Nucleus accumbens (tissue), 56 donors: ENCODE measurements around the gene JAK2.
"Not testable (repeated sequence)": the region's sequence is repeated elsewhere in the genome, so short reads cannot be mapped to it uniquely, and the experiment has no call there.

Source experiments
- DNase-seq, 56 donors: peaks; one replicate each; lab custom pipeline; 2025; lab: John Stamatoyannopoulos, UW

Gene JAK2

GRCh38 chr9:5040730-5041389 is 55.8 kb downstream of the JAK2 start:
- DNase-seq, result no peak

GRCh38 chr9:5041390-5042115 is 56.5 kb downstream of the JAK2 start:
- no peak for DNase-seq

GRCh38 chr9:5042661-5043178 is 57.6 kb downstream of the JAK2 start:
- DNase-seq, result no peak

- DNase-seq, result no peak
Observed at GRCh38 chr9:5043381-5043780, 58.3 kb downstream of the JAK2 start.

GRCh38 chr9:5044160-5044559 is 59.1 kb downstream of the JAK2 start:
- no peak for DNase-seq

GRCh38 chr9:5052838-5053237 is 67.8 kb downstream of the JAK2 start:
- DNase-seq, result no peak

GRCh38 chr9:5062631-5063030 is 77.6 kb downstream of the JAK2 start:
- no peak for DNase-seq

GRCh38 chr9:5072871-5073270 is 87.8 kb downstream of the JAK2 start:
- no peak for DNase-seq

GRCh38 chr9:5073701-5074100 is 88.6 kb downstream of the JAK2 start:
- no peak for DNase-seq

GRCh38 chr9:5085993-5086392 is 100.9 kb downstream of the JAK2 start:
- no peak for DNase-seq

- no peak for DNase-seq
Observed at GRCh38 chr9:5089737-5090136, 104.7 kb downstream of the JAK2 start.

GRCh38 chr9:5095795-5096194 is 110.7 kb downstream of the JAK2 start:
- DNase-seq, result no peak

- DNase-seq, result no peak
Observed at GRCh38 chr9:5099466-5099865, 114.4 kb downstream of the JAK2 start.

- not testable (repeated sequence) for DNase-seq
Observed at GRCh38 chr9:5101127-5101526, 116.1 kb downstream of the JAK2 start.

GRCh38 chr9:5106517-5106916 is 121.4 kb downstream of the JAK2 start:
- DNase-seq, result not testable (repeated sequence)

- no peak for DNase-seq
Observed at GRCh38 chr9:5110867-5111681, 126.0 kb downstream of the JAK2 start.

GRCh38 chr9:5111696-5112095 is 126.6 kb downstream of the JAK2 start:
- no peak for DNase-seq

- DNase-seq, result no peak
Observed at GRCh38 chr9:5112109-5112592, 127.1 kb downstream of the JAK2 start.

- no peak for DNase-seq
Observed at GRCh38 chr9:5112646-5113045, 127.6 kb downstream of the JAK2 start.

- no peak for DNase-seq
Observed at GRCh38 chr9:5113523-5113922, 128.5 kb downstream of the JAK2 start.
